NCI-H2081 treated with DMSO at 0.1 percent for 48 hours (cell line): ENCODE data around the gene BICDL2.
"Not testable (repeated sequence)": the region's sequence is repeated elsewhere in the genome, so short reads cannot be mapped to it uniquely, and the experiment has no call there.

Experiments
- DNase-seq: peaks from one replicate; lab custom pipeline; 2025; lab: John Stamatoyannopoulos, UW

The BICDL2 gene

GRCh38 chr16:3036726-3037315, at the start of gene BICDL2:
Gene BICDL2 (minus strand): TSS chr16:3036944. CDS start chr16:3035496, 1,448 bp downstream.
- DNase-seq, result no peak

- DNase-seq, result no peak
Measured at GRCh38 chr16:3085868-3086595, 49.3 kb upstream of the BICDL2 start.

- no peak for DNase-seq
Measured at GRCh38 chr16:3084969-3085670, 48.4 kb upstream of the BICDL2 start.

GRCh38 chr16:3084491-3084890, 47.7 kb upstream of the BICDL2 start:
- DNase-seq, result no peak

GRCh38 chr16:3083408-3083807, 46.7 kb upstream of the BICDL2 start:
- not testable (repeated sequence) for DNase-seq

- DNase-seq, result not testable (repeated sequence)
Measured at GRCh38 chr16:3081957-3082356, 45.2 kb upstream of the BICDL2 start.

GRCh38 chr16:3080024-3080423, 43.3 kb upstream of the BICDL2 start:
- no peak for DNase-seq

- no peak for DNase-seq
Measured at GRCh38 chr16:3076577-3076976, 39.8 kb upstream of the BICDL2 start.

- DNase-seq, result not testable (repeated sequence)
Measured at GRCh38 chr16:3075946-3076345, 39.2 kb upstream of the BICDL2 start.

- DNase-seq, result no peak
Measured at GRCh38 chr16:3075523-3075915, 38.8 kb upstream of the BICDL2 start.

GRCh38 chr16:3074860-3075522, 38.2 kb upstream of the BICDL2 start:
- no peak for DNase-seq

- no peak for DNase-seq
Measured at GRCh38 chr16:3073448-3073847, 36.7 kb upstream of the BICDL2 start.

- DNase-seq, result not testable (repeated sequence)
Measured at GRCh38 chr16:3072576-3073263, 36.0 kb upstream of the BICDL2 start.

GRCh38 chr16:3072148-3072547, 35.4 kb upstream of the BICDL2 start:
- DNase-seq, result not testable (repeated sequence)

- no peak for DNase-seq
Measured at GRCh38 chr16:3071655-3072054, 34.9 kb upstream of the BICDL2 start.

- DNase-seq, result no peak
Measured at GRCh38 chr16:3070608-3071111, 33.9 kb upstream of the BICDL2 start.

- not testable (repeated sequence) for DNase-seq
Measured at GRCh38 chr16:3069146-3069545, 32.4 kb upstream of the BICDL2 start.

- DNase-seq, result no peak
Measured at GRCh38 chr16:3068487-3068886, 31.7 kb upstream of the BICDL2 start.

- DNase-seq, result no peak
Measured at GRCh38 chr16:3066440-3066748, 29.6 kb upstream of the BICDL2 start.

- no peak for DNase-seq
Measured at GRCh38 chr16:3065742-3066439, 29.1 kb upstream of the BICDL2 start.

GRCh38 chr16:3065069-3065741, 28.5 kb upstream of the BICDL2 start, which contains the start of gene IL32:
Gene IL32 (plus strand): TSS chr16:3065640. CDS start chr16:3065812, 172 bp downstream.
- no peak for DNase-seq
